Stimulated activated CD8-positive, alpha-beta memory T cell treated with anti-CD3 and anti-CD28 coated beads, Interleukin-2, amount 100 ng/mL, for 48 hours (primary cell): ENCODE data around the gene RPUSD4.

Experiments
- DNase-seq, 2 donors: peaks; one replicate each; pipeline ENCODE4 v3.0.0-alpha.2; 2020; ENCODE audit warnings: low read depth in 2 of 2

Gene RPUSD4

GRCh38 chr11:126157326-126158030 lies 54.0 kb downstream of the RPUSD4 start:
- DNase-seq, result no peak

- DNase-seq, result no peak
Measured at GRCh38 chr11:126156814-126157213, 54.6 kb downstream of the RPUSD4 start.

- no peak for DNase-seq
Measured at GRCh38 chr11:126155402-126156187, 55.9 kb downstream of the RPUSD4 start.

GRCh38 chr11:126154691-126155090 lies 56.8 kb downstream of the RPUSD4 start:
- DNase-seq, result no peak

- DNase-seq, result no peak
Measured at GRCh38 chr11:126153972-126154371, 57.5 kb downstream of the RPUSD4 start.

- no peak for DNase-seq
Measured at GRCh38 chr11:126153006-126153405, 58.4 kb downstream of the RPUSD4 start.

GRCh38 chr11:126152586-126152985 lies 58.9 kb downstream of the RPUSD4 start:
- DNase-seq, result no peak

- no peak for DNase-seq
Measured at GRCh38 chr11:126152152-126152551, 59.3 kb downstream of the RPUSD4 start.
